Activated naive CD4-positive, alpha-beta T cell treated with anti-CD3 and anti-CD28 coated beads for 36 hours (primary cell): ENCODE measurements around the gene LTA4H. TPM values are rescaled to one million over a fixed set of nuclear protein-coding genes. Genes with fewer than 3 reads are reported as not detected.
A peak's percentile ranks its signal among the peaks of the same experiment; 100 is the strongest.
"Not testable (repeated sequence)": the region's sequence is repeated elsewhere in the genome, so short reads cannot be mapped to it uniquely, and the experiment has no call there.

Experiments
- CTCF ChIA-PET: fragments of 350-600 bp; sonication (Branson Sonifier 250); formaldehyde crosslinking; loops from one replicate; lab custom pipeline; 2021; ENCODE audit warnings: antibody characterized with exemption; lab: Charles Lee
- DNase-seq: peaks from one replicate; pipeline ENCODE4 v3.0.0-alpha.2; 2020
- H3K27ac Mint-ChIP-seq: one replicate; pipeline ENCODE4 v1.8.0; 2021; ENCODE audit warnings: mild to moderate bottlenecking, mixed read lengths
- H3K27me3 Mint-ChIP-seq: one replicate; pipeline ENCODE4 v1.8.0; 2021; ENCODE audit warnings: low read depth, mixed read lengths
- H3K36me3 Mint-ChIP-seq: one replicate; pipeline ENCODE4 v1.8.0; 2021; ENCODE audit warnings: low read depth, mixed read lengths
- H3K4me1 Mint-ChIP-seq: one replicate; pipeline ENCODE4 v1.8.0; 2021; ENCODE audit warnings: low read depth, mixed read lengths
- H3K4me3 Mint-ChIP-seq: one replicate; pipeline ENCODE4 v1.8.0; 2021; ENCODE audit warnings: mild to moderate bottlenecking, moderate library complexity, mixed read lengths
- H3K9me3 Mint-ChIP-seq: one replicate; pipeline ENCODE4 v1.8.0; 2021; ENCODE audit warnings: mixed read lengths
- intact Hi-C: fragments of 100-400 bp; cut with micrococcal nuclease; formaldehyde crosslinking; loops from one replicate; pipeline ENCODE4 v1.15.1; 2023
- total RNA-seq, 2 experiments: library from RNA; stranded (reverse); gene quantifications; one replicate each; pipeline ENCODE4 v1.2.3, GENCODE V29; 2021

The LTA4H gene
- total RNA-seq, 2 experiments from 2014 or later = 125 TPM

DNA sequence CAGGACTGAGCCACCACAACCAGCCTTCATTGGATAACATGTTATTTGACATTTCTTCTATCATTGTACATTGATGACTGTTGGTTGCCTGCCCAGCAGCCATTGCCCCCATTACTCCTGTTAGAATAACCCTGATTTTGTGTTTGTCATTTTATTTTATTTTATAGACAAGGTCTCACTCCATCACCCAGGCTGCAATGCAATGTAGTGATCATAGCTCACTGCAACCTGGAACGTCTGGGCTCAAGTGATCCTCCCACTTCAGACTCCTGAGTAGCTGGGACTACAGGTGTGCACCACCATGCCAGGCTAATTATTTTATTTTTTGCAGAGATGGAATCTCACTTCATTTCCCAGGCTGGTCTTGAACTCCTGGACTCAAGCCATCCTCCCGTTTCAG lies 33.2 kb upstream of the LTA4H start:
- no peak overlapping the region for H3K4me3 Mint-ChIP-seq
- no peaks in the 10 kb centered on the region for H3K9me3 Mint-ChIP-seq
- CTCF ChIA-PET = interaction anchor here (3.1 kb wide), 1 partner anchor 448 kb away, joined by 20 read pairs; no protein-coding TSS in a partner anchor
- no peaks in the 10 kb centered on the region for H3K27me3 Mint-ChIP-seq
- H3K36me3 Mint-ChIP-seq = no peaks in the 10 kb centered on the region
- H3K4me1 Mint-ChIP-seq = peaks cover 30% of the 10 kb centered on the region
- no peak overlapping the region for H3K27ac Mint-ChIP-seq
- no peak for DNase-seq
- intact Hi-C loops = no loop called here

DNA sequence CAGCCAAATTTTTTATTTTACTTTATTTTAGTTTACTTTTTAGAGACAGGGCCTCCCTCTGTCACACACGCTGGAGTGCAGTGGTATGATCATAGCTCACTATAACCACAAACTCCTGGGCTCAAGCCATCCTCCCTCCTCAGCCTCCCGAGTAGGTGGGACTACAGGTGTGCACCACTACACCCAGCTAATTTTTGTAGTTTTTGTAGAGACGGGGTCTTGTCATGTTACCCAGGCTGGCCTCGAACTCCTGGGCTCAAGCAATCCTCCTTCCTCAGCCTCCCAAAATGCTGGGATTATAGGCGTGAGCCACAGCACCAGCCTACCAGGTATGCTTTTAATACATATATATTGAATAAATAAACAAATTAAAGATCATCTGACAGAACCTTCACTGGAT lies 32.7 kb upstream of the LTA4H start:
- H3K36me3 Mint-ChIP-seq = no peaks in the 10 kb centered on the region
- H3K9me3 Mint-ChIP-seq = no peaks in the 10 kb centered on the region
- H3K4me1 Mint-ChIP-seq = peaks cover 30% of the 10 kb centered on the region
- no peak overlapping the region for H3K27ac Mint-ChIP-seq
- intact Hi-C loops = no loop called here
- CTCF ChIA-PET = interaction anchor here (0.7 to 3.1 kb wide), 2 partner anchors 53 to 448 kb away, joined by 3 to 20 read pairs; no protein-coding TSS in a partner anchor
- no peaks in the 10 kb centered on the region for H3K27me3 Mint-ChIP-seq
- H3K4me3 Mint-ChIP-seq = no peak overlapping the region
- no peak for DNase-seq

DNA sequence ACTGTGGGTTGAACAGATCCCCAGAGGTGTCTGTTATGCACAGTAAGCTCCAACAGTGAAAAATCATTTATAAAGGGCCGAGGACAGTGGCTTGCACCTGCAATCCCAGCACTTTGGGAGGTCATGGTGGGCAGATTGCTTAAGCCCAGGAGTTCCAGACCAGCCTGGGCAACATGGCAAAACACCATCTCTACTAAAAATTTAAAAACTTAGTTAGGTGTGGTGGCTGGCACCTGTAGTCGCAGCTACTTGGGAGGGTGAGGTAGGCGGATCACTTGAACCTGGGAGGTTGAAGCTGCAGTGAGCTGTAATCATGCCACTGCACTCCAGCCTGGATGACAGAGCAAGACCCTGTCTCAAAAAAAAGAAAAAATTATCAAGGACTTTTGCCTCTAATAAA lies 30.4 kb upstream of the LTA4H start:
- H3K27ac Mint-ChIP-seq, H3K4me3 Mint-ChIP-seq, H3K9me3 Mint-ChIP-seq, intact Hi-C loops, H3K27me3 Mint-ChIP-seq, DNase-seq, H3K36me3 Mint-ChIP-seq: not testable (repeated sequence)
- peaks cover 30% of the 10 kb centered on the region for H3K4me1 Mint-ChIP-seq
- CTCF ChIA-PET = interaction anchor here (0.6 to 4.4 kb wide), 5 partner anchors 8 to 451 kb away, joined by 3 to 66 read pairs (median 4); partner anchors contain the start of gene CDK17

DNA sequence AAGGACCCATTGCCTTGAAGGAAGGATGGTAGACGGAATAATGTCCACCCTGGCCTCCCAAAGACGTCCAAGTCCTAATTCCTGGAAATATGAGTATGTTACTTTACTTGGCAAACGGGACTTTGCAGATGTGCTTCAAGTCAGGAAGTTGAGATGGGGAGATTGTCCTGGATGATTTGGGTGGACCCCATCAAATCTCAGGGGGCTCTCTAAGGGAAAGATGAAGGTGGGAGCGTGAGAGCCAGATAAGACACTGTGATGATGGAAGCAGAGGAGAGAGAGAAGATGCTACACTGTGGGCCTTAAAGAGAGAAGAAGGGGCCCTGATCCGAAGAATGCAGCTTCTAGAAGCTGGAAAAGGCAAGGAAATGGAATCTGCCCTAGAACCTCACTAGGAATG lies 29.6 kb upstream of the LTA4H start:
- intact Hi-C loops = loop anchor here (5.0 kb wide), 2 partner anchors 132 to 262 kb away; no protein-coding TSS in a partner anchor
- H3K9me3 Mint-ChIP-seq = no peaks in the 10 kb centered on the region
- H3K4me1 Mint-ChIP-seq = peaks cover 25% of the 10 kb centered on the region
- CTCF ChIA-PET = interaction anchor here (1.6 to 4.4 kb wide), 3 partner anchors 147 to 451 kb away, joined by 8 to 66 read pairs (median 11); no protein-coding TSS in a partner anchor
- no peak overlapping the region for H3K4me3 Mint-ChIP-seq
- DNase-seq = no peak
- H3K27me3 Mint-ChIP-seq = no peaks in the 10 kb centered on the region
- no peak overlapping the region for H3K27ac Mint-ChIP-seq
- H3K36me3 Mint-ChIP-seq = no peaks in the 10 kb centered on the region

DNA sequence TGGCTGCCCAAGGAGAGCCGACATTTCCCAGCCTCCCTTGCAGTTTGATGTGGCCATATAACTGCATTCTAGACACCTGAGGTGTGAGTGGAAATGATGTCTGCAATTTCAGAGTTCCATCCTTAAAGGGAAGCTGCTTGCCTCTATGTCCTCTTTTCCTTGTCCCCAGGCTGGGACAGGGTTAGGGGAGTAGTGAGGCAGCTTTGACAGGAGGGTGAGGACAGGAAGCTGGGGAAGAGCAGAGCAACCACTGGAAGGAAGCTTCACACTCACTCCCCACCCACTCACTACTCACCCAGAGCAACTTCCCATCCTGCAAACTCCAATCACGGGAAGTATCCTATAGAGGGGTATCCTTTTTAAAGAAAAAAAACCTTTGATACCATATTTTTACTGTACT lies 28.9 kb upstream of the LTA4H start:
- Mint-ChIP-seq H3K4me3 (no peak overlapping the region), H3K36me3 (no peaks in the 10 kb centered on the region), H3K9me3 (no peaks in the 10 kb centered on the region), H3K4me1 (peaks cover 25% of the 10 kb centered on the region), H3K27ac (peak overlapping the region; percentile 50), H3K27me3 (no peaks in the 10 kb centered on the region)
- intact Hi-C loops = loop anchor here (5.0 kb wide), 2 partner anchors 133 to 263 kb away; no protein-coding TSS in a partner anchor
- CTCF ChIA-PET = interaction anchor here (0.7 to 4.4 kb wide), 7 partner anchors 93 to 452 kb away, joined by 3 to 66 read pairs (median 7); partner anchors contain the start of gene CDK17
- DNase-seq = no peak

DNA sequence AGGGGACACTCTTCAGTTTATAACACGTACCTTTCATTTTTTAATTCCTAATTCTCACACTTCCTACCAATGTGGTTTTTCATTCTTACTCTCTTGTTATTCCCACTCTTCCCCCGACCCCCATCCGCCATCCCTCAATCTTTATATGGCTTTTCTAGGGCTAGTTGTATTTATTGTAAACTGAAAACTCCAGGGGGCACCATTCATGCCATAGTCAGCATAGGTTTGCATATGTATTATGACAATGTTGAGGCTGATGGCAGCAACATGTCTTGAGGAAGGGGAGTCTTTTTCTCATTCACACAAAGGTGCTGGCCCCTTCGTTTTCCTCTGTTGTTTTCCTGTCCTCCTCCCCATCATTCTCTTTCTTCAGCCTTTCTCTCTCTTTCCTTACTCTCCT lies 27.7 kb upstream of the LTA4H start:
- intact Hi-C loops = loop anchor here (5.0 kb wide), 2 partner anchors 134 to 264 kb away; no protein-coding TSS in a partner anchor
- Mint-ChIP-seq H3K27me3 (no peaks in the 10 kb centered on the region), H3K4me3 (no peak overlapping the region), H3K9me3 (no peaks in the 10 kb centered on the region), H3K36me3 (no peaks in the 10 kb centered on the region), H3K4me1 (peaks cover 25% of the 10 kb centered on the region), H3K27ac (no peak overlapping the region)
- CTCF ChIA-PET = interaction anchor here (0.7 to 3.6 kb wide), 7 partner anchors 110 to 454 kb away, joined by 3 to 79 read pairs (median 11); partner anchors contain the start of gene CDK17
- DNase-seq = peak; percentile 24

DNA sequence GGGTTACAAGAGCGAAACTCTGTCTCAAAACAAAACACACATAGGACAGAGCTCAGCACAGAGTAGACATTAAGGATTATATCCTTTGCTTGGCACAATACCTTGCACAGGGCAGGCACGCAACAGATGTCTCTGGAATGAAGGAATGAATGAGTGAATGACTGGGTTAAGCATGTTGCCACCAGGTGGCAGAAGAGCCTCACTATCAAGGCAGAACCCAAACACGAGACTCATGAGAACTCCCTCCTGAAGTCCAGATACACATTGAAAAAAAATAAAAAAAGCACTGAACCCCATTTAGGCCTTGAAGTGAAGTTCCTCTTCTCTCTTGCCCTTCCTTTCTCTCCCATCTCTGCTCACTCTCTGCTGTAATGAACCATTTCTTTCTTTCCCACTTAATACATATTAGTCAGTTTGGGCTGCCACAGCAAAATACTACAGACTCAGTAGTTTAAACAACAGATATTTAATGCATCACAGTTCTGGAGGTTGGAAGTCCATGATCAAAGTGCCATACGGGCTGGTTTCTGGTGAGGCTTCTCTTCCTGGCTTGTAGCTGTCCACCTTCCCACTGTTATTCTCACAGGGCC lies 26.6 kb upstream of the LTA4H start:
- Mint-ChIP-seq H3K4me3 (no peak overlapping the region), H3K27ac (no peak overlapping the region), H3K4me1 (peaks cover 25% of the 10 kb centered on the region), H3K27me3 (no peaks in the 10 kb centered on the region), H3K9me3 (peaks cover 2% of the 10 kb centered on the region), H3K36me3 (no peaks in the 10 kb centered on the region)
- DNase-seq = peak; percentile 90
- CTCF ChIA-PET = interaction anchor here (0.6 to 3.6 kb wide), 19 partner anchors 12 to 1091 kb away, joined by 3 to 79 read pairs (median 4); partner anchors contain the start of gene CDK17
- intact Hi-C loops = loop anchor here (1.0 to 5.0 kb wide), 8 partner anchors 71 to 923 kb away; no protein-coding TSS in a partner anchor

DNA sequence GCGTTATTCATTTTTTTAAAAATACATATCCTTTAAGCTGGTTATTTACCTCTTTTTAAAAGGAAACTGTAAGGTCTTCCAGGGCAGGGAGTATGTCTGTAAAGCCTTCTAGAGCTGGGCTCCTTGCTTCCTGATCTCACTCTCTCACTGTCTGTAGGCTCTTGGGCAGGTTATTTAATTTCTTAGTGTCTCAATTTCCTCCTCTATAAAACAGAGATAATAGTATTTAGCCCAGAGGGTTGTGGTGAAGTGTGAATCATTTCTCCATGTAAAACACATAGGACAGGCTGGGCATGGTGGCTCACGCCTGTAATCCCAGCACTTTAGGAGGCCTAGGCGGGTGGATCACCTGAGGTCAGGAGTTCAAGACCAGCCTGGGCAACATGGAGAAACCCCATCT lies 25.9 kb upstream of the LTA4H start:
- Mint-ChIP-seq H3K27ac (no peak overlapping the region), H3K4me3 (no peak overlapping the region)
- CTCF ChIA-PET = interaction anchor here (0.6 to 3.6 kb wide), 19 partner anchors 11 to 515 kb away, joined by 3 to 79 read pairs (median 4); partner anchors contain the start of gene CDK17

DNA sequence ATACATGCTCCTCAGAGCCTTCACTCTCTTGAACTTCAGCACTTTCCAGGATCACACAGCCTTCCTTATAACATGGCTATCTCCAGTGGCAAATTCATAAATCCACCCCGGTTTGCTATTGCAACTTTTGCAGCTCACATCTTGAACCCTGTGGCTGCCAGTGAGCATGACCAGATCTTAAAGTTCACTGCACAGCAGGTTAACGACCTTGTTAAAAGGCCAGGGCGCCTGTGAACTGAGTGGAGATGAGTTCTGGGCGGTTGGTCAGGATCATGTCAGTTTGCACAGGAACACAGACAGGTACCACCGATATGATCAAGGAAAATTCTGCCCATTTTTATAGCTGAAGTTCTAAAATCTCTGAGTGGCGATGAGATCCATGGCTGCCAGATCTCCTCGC lies 24.7 kb upstream of the LTA4H start:
- no peak for DNase-seq
- no peaks in the 10 kb centered on the region for H3K27me3 Mint-ChIP-seq
- peaks cover 25% of the 10 kb centered on the region for H3K4me1 Mint-ChIP-seq
- H3K9me3 Mint-ChIP-seq = peaks cover 3% of the 10 kb centered on the region
- no peak overlapping the region for H3K4me3 Mint-ChIP-seq
- H3K36me3 Mint-ChIP-seq = no peaks in the 10 kb centered on the region
- no peak overlapping the region for H3K27ac Mint-ChIP-seq
- CTCF ChIA-PET = interaction anchor here (0.6 to 3.6 kb wide), 7 partner anchors 61 to 457 kb away, joined by 3 to 79 read pairs (median 6); partner anchors contain the start of gene CDK17
- intact Hi-C loops = loop anchor here (5.0 kb wide), 2 partner anchors 137 to 267 kb away; no protein-coding TSS in a partner anchor

More for the DNA sequence above, 25.9 kb upstream of the LTA4H start:
- Mint-ChIP-seq H3K36me3 (no peaks in the 10 kb centered on the region), H3K9me3 (peaks cover 2% of the 10 kb centered on the region), H3K4me1 (peaks cover 25% of the 10 kb centered on the region), H3K27me3 (no peaks in the 10 kb centered on the region)
- intact Hi-C loops = loop anchor here (5.0 kb wide), 2 partner anchors 136 to 266 kb away; no protein-coding TSS in a partner anchor
- no peak for DNase-seq

DNA sequence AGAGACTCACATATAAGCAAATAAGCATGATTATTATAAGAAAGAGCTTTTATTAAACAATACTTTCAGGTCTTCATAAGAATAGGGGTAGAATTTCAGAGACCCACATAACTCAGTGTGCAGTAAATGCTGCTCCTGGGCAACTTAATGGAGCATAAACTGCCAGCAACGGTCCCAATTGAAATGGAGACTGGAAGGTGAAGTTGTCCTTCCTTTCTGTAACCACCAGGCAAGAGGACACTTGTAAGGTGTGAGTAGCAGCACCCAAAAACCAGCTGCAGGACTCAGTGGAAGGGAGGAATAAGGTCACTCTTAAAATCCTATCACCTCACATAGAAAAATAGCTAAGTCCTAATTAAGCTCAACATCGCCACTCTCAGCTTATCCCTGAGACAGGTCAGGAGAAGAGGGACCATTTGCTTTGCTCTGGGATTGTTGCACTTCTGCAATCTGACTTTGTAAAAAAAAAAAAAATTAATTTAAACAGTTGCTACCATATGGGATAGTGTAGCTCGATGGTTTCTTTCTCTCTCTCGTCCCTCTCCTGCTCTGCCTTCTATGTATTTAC lies 22.7 kb upstream of the LTA4H start:
- Mint-ChIP-seq H3K4me3 (no peak overlapping the region), H3K27ac (no peak overlapping the region), H3K4me1 (peaks cover 8% of the 10 kb centered on the region), H3K27me3 (no peaks in the 10 kb centered on the region), H3K9me3 (peaks cover 3% of the 10 kb centered on the region), H3K36me3 (no peaks in the 10 kb centered on the region)
- DNase-seq = no peak
- CTCF ChIA-PET = interaction anchor here (0.6 to 3.1 kb wide), 16 partner anchors 8 to 705 kb away, joined by 3 to 23 read pairs (median 4); partner anchors contain the start of gene CDK17
- intact Hi-C loops = loop anchor here (1.0 kb wide), 1 partner anchor 140 kb away; no protein-coding TSS in a partner anchor

DNA sequence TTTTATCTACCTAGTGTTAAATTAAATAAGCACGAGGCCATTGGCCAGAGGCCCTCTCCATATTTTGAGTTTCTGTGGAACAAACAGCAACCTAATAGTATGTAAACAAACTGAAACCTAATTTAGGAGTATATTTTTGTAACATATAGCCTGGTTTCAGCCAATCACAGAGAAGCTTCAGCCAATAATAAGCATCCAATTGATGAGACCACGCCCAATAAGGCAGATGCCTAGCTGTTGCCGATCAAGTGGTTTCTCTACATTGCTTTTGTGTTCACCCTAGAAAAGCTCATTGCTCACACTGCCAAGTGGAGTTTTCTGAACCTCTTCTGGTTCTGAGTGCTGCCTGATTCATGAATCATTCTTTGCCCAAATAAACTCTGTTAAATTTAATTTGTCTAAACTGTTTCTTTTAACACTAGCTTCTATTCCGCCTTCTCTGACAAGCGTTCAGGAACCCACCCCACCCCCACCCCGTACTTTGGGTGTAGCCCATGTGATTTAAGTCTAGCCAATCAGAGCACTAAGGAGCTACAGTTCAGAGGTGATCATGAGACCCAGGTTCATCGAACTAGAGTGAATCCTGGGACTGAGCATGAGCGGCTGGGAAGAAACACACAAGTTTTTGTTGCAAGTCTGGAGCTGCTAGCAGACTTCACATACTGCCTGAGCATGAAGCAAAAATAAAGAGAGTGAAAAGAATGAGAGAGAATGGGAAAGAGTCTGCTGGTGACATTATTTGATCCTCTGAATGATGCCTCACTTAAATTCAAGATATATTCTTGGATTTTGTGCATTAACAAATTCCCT lies 21.5 kb upstream of the LTA4H start:
- Mint-ChIP-seq H3K27ac (no peak overlapping the region), H3K36me3 (no peaks in the 10 kb centered on the region), H3K9me3 (peaks cover 3% of the 10 kb centered on the region), H3K27me3 (no peaks in the 10 kb centered on the region), H3K4me1 (peaks cover 1% of the 10 kb centered on the region), H3K4me3 (no peak overlapping the region)
- CTCF ChIA-PET = interaction anchor here (1.1 to 3.1 kb wide), 7 partner anchors 8 to 159 kb away, joined by 3 to 23 read pairs (median 4); no protein-coding TSS in a partner anchor
- no peak for DNase-seq
- intact Hi-C loops = no loop called here
